GM19463 (cell line): Measurements from ENCODE around the gene CTIF.

Experiments used
- ATAC-seq: cut with Tn5 transposase; IDR thresholded peaks from one replicate; pipeline ENCODE4 v1.9.1; 2021; ENCODE audit warnings: mild to moderate bottlenecking, moderate library complexity; ENCODE audit not compliant: unreplicated experiment

The CTIF gene

GRCh38 chr18:48531908-48532307, 6.9 kb upstream of the CTIF start:
- no peak for ATAC-seq

- ATAC-seq, result no peak
These were observed 5.3 kb upstream of the CTIF start for GRCh38 chr18:48533340-48534070.

- ATAC-seq, result no peak
These were observed 4.5 kb upstream of the CTIF start for GRCh38 chr18:48534364-48534763.

GRCh38 chr18:48535956-48536355, 2.9 kb upstream of the CTIF start:
- no peak for ATAC-seq

- no peak for ATAC-seq
These were observed 2.3 kb upstream of the CTIF start for GRCh38 chr18:48536516-48536915.

GRCh38 chr18:48539406-48540250, 797 bp downstream of the CTIF start:
- ATAC-seq, result no peak

- no peak for ATAC-seq
These were observed 1.6 kb downstream of the CTIF start for GRCh38 chr18:48540251-48541025.

- ATAC-seq, result no peak
These were observed 2.4 kb downstream of the CTIF start for GRCh38 chr18:48541026-48541746.

GRCh38 chr18:48541747-48542400, 3.0 kb downstream of the CTIF start:
- ATAC-seq, result no peak

GRCh38 chr18:48542513-48543181, 3.8 kb downstream of the CTIF start:
- ATAC-seq, result no peak

GRCh38 chr18:48543228-48543627, 4.4 kb downstream of the CTIF start:
- ATAC-seq, result no peak

GRCh38 chr18:48544116-48544515, 5.3 kb downstream of the CTIF start:
- no peak for ATAC-seq

GRCh38 chr18:48544661-48545415, 6.0 kb downstream of the CTIF start:
- no peak for ATAC-seq

- ATAC-seq, result no peak
These were observed 7.0 kb downstream of the CTIF start for GRCh38 chr18:48545757-48546321.

- ATAC-seq, result no peak
These were observed 7.6 kb downstream of the CTIF start for GRCh38 chr18:48546396-48546795.

- ATAC-seq, result no peak
These were observed 8.7 kb downstream of the CTIF start for GRCh38 chr18:48547531-48547981.

GRCh38 chr18:48548011-48548771, 9.4 kb downstream of the CTIF start:
- ATAC-seq, result no peak

GRCh38 chr18:48548921-48549320, 10.1 kb downstream of the CTIF start:
- no peak for ATAC-seq
